Measurements from ENCODE around the gene ADARB2.

DNA sequence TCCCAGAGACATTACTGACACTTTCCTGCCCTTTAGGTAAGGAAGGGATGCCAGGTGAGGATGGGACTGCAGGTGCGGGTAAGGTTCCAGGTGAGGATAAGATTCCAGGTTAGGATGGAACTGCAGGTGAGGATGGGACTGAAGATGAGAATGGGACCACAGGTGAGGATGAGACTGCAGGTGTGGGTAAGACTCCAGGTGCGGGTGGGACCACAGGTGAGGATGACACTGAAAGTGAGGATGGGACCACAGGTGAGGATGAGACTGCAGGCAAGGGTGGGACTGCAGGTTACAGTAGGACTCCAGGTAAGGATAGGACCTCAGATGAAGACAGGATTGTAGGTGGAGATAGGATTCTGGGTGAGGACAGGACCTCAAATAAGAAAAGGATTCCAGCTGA is 358.9 kb downstream of the ADARB2 start:
- TF ChIP-seq, protein P1, sequence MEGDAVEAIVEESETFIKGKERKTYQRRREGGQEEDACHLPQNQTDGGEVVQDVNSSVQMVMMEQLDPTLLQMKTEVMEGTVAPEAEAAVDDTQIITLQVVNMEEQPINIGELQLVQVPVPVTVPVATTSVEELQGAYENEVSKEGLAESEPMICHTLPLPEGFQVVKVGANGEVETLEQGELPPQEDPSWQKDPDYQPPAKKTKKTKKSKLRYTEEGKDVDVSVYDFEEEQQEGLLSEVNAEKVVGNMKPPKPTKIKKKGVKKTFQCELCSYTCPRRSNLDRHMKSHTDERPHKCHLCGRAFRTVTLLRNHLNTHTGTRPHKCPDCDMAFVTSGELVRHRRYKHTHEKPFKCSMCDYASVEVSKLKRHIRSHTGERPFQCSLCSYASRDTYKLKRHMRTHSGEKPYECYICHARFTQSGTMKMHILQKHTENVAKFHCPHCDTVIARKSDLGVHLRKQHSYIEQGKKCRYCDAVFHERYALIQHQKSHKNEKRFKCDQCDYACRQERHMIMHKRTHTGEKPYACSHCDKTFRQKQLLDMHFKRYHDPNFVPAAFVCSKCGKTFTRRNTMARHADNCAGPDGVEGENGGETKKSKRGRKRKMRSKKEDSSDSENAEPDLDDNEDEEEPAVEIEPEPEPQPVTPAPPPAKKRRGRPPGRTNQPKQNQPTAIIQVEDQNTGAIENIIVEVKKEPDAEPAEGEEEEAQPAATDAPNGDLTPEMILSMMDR (IDR thresholded peaks at IDR 0.05), result no peak
- TF ChIP-seq POLR2AphosphoS5 (IDR thresholded peaks at IDR 0.05) (no peak), POLR2A (IDR thresholded peaks at IDR 0.05; ENCODE audit: low read depth) (no peak), EP300 (IDR thresholded peaks at IDR 0.05) (no peak)

Data from esophagus muscularis mucosa (tissue), 4 donors.